HepG2 (cell line): ENCODE data around the gene CISD3. TPM values are rescaled to one million over a fixed set of nuclear protein-coding genes. Genes with fewer than 3 reads are reported as not detected.

Experiments used
- FOXA3 ChIP-seq: IDR thresholded peaks from 2 replicates; pipeline ENCODE4 v1.6.1; 2016; ENCODE audit warnings: missing genetic modification reagents, missing compliant biosample characterization
- GLMP ChIP-seq: sonication (generic); formaldehyde crosslinking; IDR thresholded peaks from 2 replicates; pipeline ENCODE4 v1.9.0; 2021; ENCODE audit warnings: missing genetic modification reagents, mild to moderate bottlenecking, borderline replicate concordance
- HDAC1 ChIP-seq: sonication (generic); formaldehyde crosslinking; IDR thresholded peaks from 2 replicates; pipeline ENCODE4 v1.5.1; 2020; ENCODE audit warnings: mild to moderate bottlenecking, missing genetic modification reagents
- HINFP ChIP-seq: sonication (generic); formaldehyde crosslinking; IDR thresholded peaks from 2 replicates; pipeline ENCODE4 v1.4.0; 2020; ENCODE audit warnings: low read depth, mild to moderate bottlenecking, missing genetic modification reagents
- HIVEP1 ChIP-seq: sonication (generic); formaldehyde crosslinking; IDR thresholded peaks from 2 replicates; pipeline ENCODE4 v1.4.0; 2020; ENCODE audit warnings: mild to moderate bottlenecking, missing genetic modification reagents
- HNF1B ChIP-seq: sonication (generic); formaldehyde crosslinking; IDR thresholded peaks from 2 replicates; pipeline ENCODE4 v1.5.1; 2020; ENCODE audit warnings: mild to moderate bottlenecking, moderate library complexity, missing genetic modification reagents
- MLX ChIP-seq: IDR thresholded peaks from 2 replicates; pipeline ENCODE4 v1.6.1; 2016
- REST ChIP-seq, 2 experiments: IDR thresholded peaks; 2 replicates each; pipeline ENCODE4 v1.6.1; 2011 to 2012; ENCODE audit warnings: low read length in 2 of 2, borderline replicate concordance in 1 of 2, low read depth in 1 of 2, mild to moderate bottlenecking in 1 of 2, moderate library complexity in 1 of 2
- SKIL ChIP-seq: sonication (generic); formaldehyde crosslinking; IDR thresholded peaks from 2 replicates; pipeline ENCODE4 v1.8.0; 2022; ENCODE audit warnings: missing genetic modification reagents, mild to moderate bottlenecking, moderate library complexity, borderline replicate concordance
- SRY ChIP-seq: sonication (generic); formaldehyde crosslinking; IDR thresholded peaks from 2 replicates; pipeline ENCODE4 v1.8.0; 2022; ENCODE audit warnings: mild to moderate bottlenecking, missing genetic modification reagents
- ZBTB21 ChIP-seq: sonication (generic); formaldehyde crosslinking; IDR thresholded peaks from 2 replicates; pipeline ENCODE4 v1.4.0; 2020; ENCODE audit warnings: missing genetic modification reagents
- ZNF138 ChIP-seq: sonication (generic); formaldehyde crosslinking; IDR thresholded peaks from 2 replicates; pipeline ENCODE4 v1.5.0; 2020; ENCODE audit warnings: mild to moderate bottlenecking, low read depth, missing genetic modification reagents
- ZNF232 ChIP-seq: sonication (generic); formaldehyde crosslinking; IDR thresholded peaks from 2 replicates; pipeline ENCODE4 v1.4.0; 2020; ENCODE audit warnings: missing genetic modification reagents, borderline replicate concordance
- ZNF329 ChIP-seq: sonication (generic); formaldehyde crosslinking; IDR thresholded peaks from 2 replicates; pipeline ENCODE4 v1.9.0; 2021; ENCODE audit warnings: low read depth, mild to moderate bottlenecking, missing genetic modification reagents
- ZNF34 ChIP-seq: sonication (generic); formaldehyde crosslinking; IDR thresholded peaks from 2 replicates; pipeline ENCODE4 v1.4.0; 2020; ENCODE audit warnings: mild to moderate bottlenecking, missing genetic modification reagents, borderline replicate concordance
- ZNF350 ChIP-seq: sonication (generic); formaldehyde crosslinking; IDR thresholded peaks from 2 replicates; pipeline ENCODE4 v1.4.0; 2020; ENCODE audit warnings: mild to moderate bottlenecking, low read depth, missing genetic modification reagents, borderline replicate concordance
- polyA plus RNA-seq, 8 experiments: library from polyadenylated mRNA; depleted of rRNA in 3 of 8; stranded (reverse) in 7 of 8; unstranded in 1 of 8; fragments of >200 nt; fragmentation: Illumina TruSeq in 4 of 8; extraction: Trizol in 4 of 8; gene quantifications; 2 replicates each; pipeline versions ENCODE4 v1.2.1 to v1.2.3, GENCODE V29; 2011 to 2016; ENCODE audit warnings: low read depth in 4 of 8, missing spikeins in 1 of 8, mixed read lengths in 1 of 8; ENCODE audit not compliant: insufficient read depth in 1 of 8
- total RNA-seq, 5 experiments: library from RNA; depleted of rRNA; stranded (reverse); fragments of >200 nt; fragmentation: Illumina TruSeq; extraction: Trizol; gene quantifications; 2 replicates each; pipeline ENCODE4 v1.2.3, GENCODE V29; 2016; ENCODE audit warnings: low read depth in 1 of 5

Gene CISD3
- total and polyA plus RNA-seq, 2 of the 13 experiments (the other 11 are each of a cell fraction or from before 2014, with no cell fraction given), result 30.0 to 34.1 TPM

GRCh38 chr17:38749223-38750043 is 19.3 kb downstream of the CISD3 start (continued):
- TF ChIP-seq SKIL (CRISPR knock-in tag) (peak; percentile 88), GLMP (CRISPR knock-in tag) (no peak), ZNF350 (CRISPR knock-in tag) (peak; percentile 51; the same call in 1 of the 2 replicates), HDAC1 (CRISPR knock-in tag) (peak; percentile 89), REST (IDR thresholded peaks at IDR 0.05; ENCODE audit: borderline replicate concordance in 1 of 2, low read depth in 1 of 2, low read length in 2 of 2) (0 out of 4 replicates have a peak, but pooled peaks of 1 of the 2 experiments have one; percentile 40), ZBTB21 (CRISPR knock-in tag) (no peak), HNF1B (peak; percentile 85; the same call in 1 of the 2 replicates), SRY (CRISPR knock-in tag) (peak; percentile 52; the same call in 1 of the 2 replicates), FOXA3 (CRISPR knock-in tag) (peak; percentile 51), MLX (0 out of 2 replicates have a peak, but pooled peaks have one; percentile 55), ZNF34 (CRISPR knock-in tag) (peak; percentile 72; the same call in 1 of the 2 replicates), ZNF232 (CRISPR knock-in tag) (peak; percentile 92), HINFP (CRISPR knock-in tag) (peak; percentile 85), HIVEP1 (CRISPR knock-in tag) (no peak; the same call in 1 of the 2 replicates), ZNF138 (CRISPR knock-in tag) (no peak; the same call in 1 of the 2 replicates), ZNF329 (CRISPR knock-in tag) (0 out of 2 replicates have a peak, but pooled peaks have one; percentile 58)
